Sigmoid colon (tissue), 3 donors: ENCODE measurements around the gene EMX2.

ENCODE experiments used
- CTCF ChIP-seq, 4 experiments: fragments of 450-650 bp in 3 of 4; fragments of 200-600 bp in 1 of 4; IDR thresholded peaks; one replicate each; pipeline ENCODE4 v1.5.1; 2016 to 2019; ENCODE audit warnings: antibody characterized with exemption in 4 of 4, mild to moderate bottlenecking in 3 of 4, moderate library complexity in 2 of 4
- POLR2A ChIP-seq, 2 donors: fragments of 450-650 bp; IDR thresholded peaks; one replicate each; pipeline ENCODE4 v1.6.1; 2016; ENCODE audit warnings: antibody characterized with exemption in 2 of 2, mild to moderate bottlenecking in 2 of 2, moderate library complexity in 2 of 2

DNA sequence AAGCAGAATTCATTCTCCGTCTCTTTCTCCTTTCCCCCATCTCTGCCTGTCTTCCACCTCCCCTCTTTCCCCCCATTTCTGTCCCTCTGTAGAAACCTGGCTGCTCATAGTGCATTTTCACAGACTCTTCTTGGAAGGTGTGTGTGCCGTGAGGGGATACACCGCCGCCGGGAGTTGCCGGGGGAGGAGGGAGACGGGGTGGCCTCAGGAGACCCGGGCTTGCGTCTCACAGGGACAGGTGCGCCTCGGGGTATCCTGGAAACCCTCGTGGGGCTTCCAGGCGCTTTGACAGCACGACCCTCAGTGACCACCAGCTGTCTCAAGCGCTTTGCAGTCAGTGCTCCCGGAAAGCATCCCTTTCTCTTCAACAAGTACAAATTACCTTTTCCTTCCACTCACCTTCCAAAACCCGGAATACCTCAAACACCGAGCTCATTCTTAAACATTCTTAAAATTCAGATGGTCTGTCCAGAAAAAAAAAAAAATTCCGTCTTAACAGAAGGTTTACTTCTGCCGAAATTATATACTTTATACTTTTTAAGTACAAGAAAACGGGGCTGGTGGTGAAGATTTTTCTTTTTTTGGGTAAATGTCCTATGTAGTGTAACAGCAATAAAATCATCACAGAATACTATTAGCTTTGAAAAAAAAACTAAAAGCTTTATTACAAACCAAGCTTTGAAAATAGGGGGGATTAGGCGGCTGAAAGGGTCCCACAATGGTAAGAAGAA, 8.2 kb downstream of the EMX2 start:
- no peak for TF ChIP-seq POLR2A (IDR thresholded peaks at IDR 0.05)
- no peak for TF ChIP-seq CTCF (IDR thresholded peaks at IDR 0.05)
